Measurements from ENCODE around the gene CPB2. TPM values are rescaled to one million over a fixed set of nuclear protein-coding genes. Genes with fewer than 3 reads are reported as not detected.

CPB2 gene
- total RNA-seq, 4 donors from 2014 or later: 0.42 to 1.4 TPM; not detected in 2

GRCh38 chr13:46088821-46089562 lies 15.8 kb downstream of the CPB2 start:
- Histone ChIP-seq H3K27ac (no peak overlapping the region), H3K9me3 (no peaks in the 10 kb centered on the region), H3K36me3 (no peaks in the 10 kb centered on the region), H3K4me3 (no peak overlapping the region), H3K4me1 (no peaks in the 10 kb centered on the region), H3K27me3 (peaks cover 0 to 9% (median 0%) of the 10 kb centered on the region in 3 donors)
- ATAC-seq: no peak
- intact Hi-C loops (cut with DNase I; ENCODE audit: low total_unique reads) (no loop called here), in situ Hi-C loops (cut with MboI; ENCODE audit: low sequenced_read_pairs in 4 of 4) (no loop called here)
- TF ChIP-seq POLR2A (IDR thresholded peaks at IDR 0.05) (no peak), CTCF (IDR thresholded peaks at IDR 0.05 in 4 of 5, conservative IDR thresholded peaks at IDR 0.05 in 1 of 5) (no peak)
- DNase-seq: no peak

DNA sequence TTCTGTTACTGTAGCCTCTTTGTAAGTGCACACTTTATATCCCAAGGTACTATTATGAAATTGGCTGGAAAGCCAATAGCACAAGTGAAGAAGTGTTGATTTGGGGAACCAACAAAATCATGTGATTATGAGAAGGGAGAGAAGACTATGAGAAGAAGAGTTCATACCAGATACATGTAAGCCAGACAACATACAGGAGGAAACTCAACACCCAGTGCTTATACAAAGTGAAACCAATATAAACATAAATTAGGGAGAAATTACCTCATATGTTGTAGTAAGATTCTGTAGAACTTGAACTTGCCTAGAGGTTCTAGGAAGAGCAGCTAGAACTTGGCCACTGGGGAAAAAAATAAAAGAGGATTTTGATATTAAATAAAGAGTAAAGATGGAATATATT lies 17.4 kb downstream of the CPB2 start:
- in situ Hi-C loops (cut with MboI; ENCODE audit: low sequenced_read_pairs in 4 of 4) (no loop called here), intact Hi-C loops (cut with DNase I; ENCODE audit: low total_unique reads) (no loop called here)
- Histone ChIP-seq H3K4me1 (no peaks in the 10 kb centered on the region), H3K36me3 (no peaks in the 10 kb centered on the region), H3K27me3 (peaks cover 0 to 9% (median 0%) of the 10 kb centered on the region in 3 donors), H3K27ac (no peak overlapping the region), H3K4me3 (no peak overlapping the region), H3K9me3 (no peaks in the 10 kb centered on the region)
- ATAC-seq (no peak), DNase-seq (no peak)
- TF ChIP-seq CTCF (IDR thresholded peaks at IDR 0.05 in 4 of 5, conservative IDR thresholded peaks at IDR 0.05 in 1 of 5): no peak
- TF ChIP-seq POLR2A (IDR thresholded peaks at IDR 0.05): no peak

- intact Hi-C loops (cut with DNase I; ENCODE audit: low total_unique reads): no loop called here
- H3K27me3 ChIP-seq: peaks cover 0 to 9% (median 0%) of the 10 kb centered on the region in 3 donors
These were observed 17.8 kb downstream of the CPB2 start for GRCh38 chr13:46086985-46087384.

DNA sequence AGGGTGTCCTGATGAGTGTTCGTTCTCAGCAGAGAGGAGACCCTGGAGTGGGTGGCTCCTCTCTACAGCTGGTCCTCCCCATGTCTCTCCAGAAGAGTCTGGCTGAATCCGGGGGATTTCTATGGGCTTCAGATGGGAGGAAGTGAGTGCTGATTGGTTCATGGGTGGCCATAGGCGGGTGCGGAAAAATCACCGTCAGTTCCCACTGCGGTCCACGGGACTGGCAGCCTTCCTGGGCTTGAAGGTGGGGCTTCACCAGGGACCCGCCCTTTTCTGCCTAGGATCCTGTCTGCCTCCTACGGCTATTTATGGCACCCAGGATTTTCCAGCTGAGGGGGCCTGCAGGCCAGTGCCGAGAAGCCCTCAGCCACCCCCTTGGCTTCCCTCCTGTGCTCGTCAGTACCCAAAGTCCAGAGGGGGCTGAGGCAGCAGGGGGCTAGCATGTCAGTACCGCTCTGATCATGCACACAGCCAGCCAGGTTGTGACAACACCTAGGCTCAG lies 18.4 kb downstream of the CPB2 start:
- peaks cover 0 to 9% (median 0%) of the 10 kb centered on the region in 3 donors for H3K27me3 ChIP-seq
- H3K9me3 ChIP-seq: no peaks in the 10 kb centered on the region
- no peaks in the 10 kb centered on the region for H3K36me3 ChIP-seq
- intact Hi-C loops (cut with DNase I; ENCODE audit: low total_unique reads) (no loop called here), in situ Hi-C loops (cut with MboI; ENCODE audit: low sequenced_read_pairs in 4 of 4) (no loop called here)
- no peaks in the 10 kb centered on the region for H3K4me1 ChIP-seq
- DNase-seq: no peak
- TF ChIP-seq CTCF (IDR thresholded peaks at IDR 0.05 in 4 of 5, conservative IDR thresholded peaks at IDR 0.05 in 1 of 5) (no peak), POLR2A (IDR thresholded peaks at IDR 0.05) (no peak)
- no peak overlapping the region for H3K4me3 ChIP-seq
- no peak overlapping the region for H3K27ac ChIP-seq
- no peak for ATAC-seq

More at GRCh38 chr13:46086985-46087384, 17.8 kb downstream of the CPB2 start:
- TF ChIP-seq POLR2A (IDR thresholded peaks at IDR 0.05) (no peak), CTCF (IDR thresholded peaks at IDR 0.05 in 4 of 5, conservative IDR thresholded peaks at IDR 0.05 in 1 of 5) (no peak)
- Histone ChIP-seq H3K9me3 (no peaks in the 10 kb centered on the region), H3K27ac (no peak overlapping the region), H3K4me1 (no peaks in the 10 kb centered on the region), H3K4me3 (no peak overlapping the region), H3K36me3 (no peaks in the 10 kb centered on the region)
- ATAC-seq (no peak), DNase-seq (no peak)
- in situ Hi-C loops (cut with MboI; ENCODE audit: low sequenced_read_pairs in 4 of 4): no loop called here
